Activated naive CD8-positive, alpha-beta T cell (primary cell): ENCODE data around the gene NME7.
A peak's percentile ranks its signal among the peaks of the same experiment; 100 is the strongest.

Experiments used
- H3K27ac Mint-ChIP-seq: one replicate; pipeline ENCODE4 v1.8.0; 2021; ENCODE audit warnings: mixed read lengths
- H3K27me3 Mint-ChIP-seq: one replicate; pipeline ENCODE4 v1.8.0; 2021; ENCODE audit warnings: mixed read lengths
- H3K36me3 Mint-ChIP-seq: one replicate; pipeline ENCODE4 v1.8.0; 2021; ENCODE audit warnings: mixed read lengths
- H3K4me1 Mint-ChIP-seq: one replicate; pipeline ENCODE4 v1.8.0; 2021; ENCODE audit warnings: low read depth, mixed read lengths
- H3K4me3 Mint-ChIP-seq: one replicate; pipeline ENCODE4 v1.8.0; 2021; ENCODE audit warnings: mild to moderate bottlenecking, mixed read lengths
- H3K9me3 Mint-ChIP-seq: one replicate; pipeline ENCODE4 v1.8.0; 2021; ENCODE audit warnings: low read depth, mixed read lengths

Gene NME7

DNA sequence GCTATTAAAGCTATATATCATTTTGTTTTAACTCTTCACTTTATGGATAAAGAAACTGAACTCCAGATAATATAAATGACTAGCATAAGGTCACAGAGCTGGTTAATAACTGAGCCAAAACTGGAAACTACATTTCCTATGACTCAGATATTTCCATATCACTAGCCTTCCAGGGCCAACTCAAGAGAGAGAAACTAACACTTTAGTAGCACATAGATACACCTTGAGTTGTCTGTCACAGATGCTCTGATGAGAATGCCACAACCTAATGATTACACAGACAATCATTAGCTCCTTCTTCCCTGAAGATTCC lies 40.7 kb downstream of the NME7 start:
- H3K9me3 Mint-ChIP-seq, result peaks cover 9% of the 10 kb centered on the region
- peaks cover 19% of the 10 kb centered on the region for H3K4me1 Mint-ChIP-seq
- H3K27ac Mint-ChIP-seq, result peak overlapping the region; percentile 50
- H3K27me3 Mint-ChIP-seq, result no peaks in the 10 kb centered on the region
- peak overlapping the region; percentile 7 for H3K4me3 Mint-ChIP-seq
- peaks cover 27% of the 10 kb centered on the region for H3K36me3 Mint-ChIP-seq

DNA sequence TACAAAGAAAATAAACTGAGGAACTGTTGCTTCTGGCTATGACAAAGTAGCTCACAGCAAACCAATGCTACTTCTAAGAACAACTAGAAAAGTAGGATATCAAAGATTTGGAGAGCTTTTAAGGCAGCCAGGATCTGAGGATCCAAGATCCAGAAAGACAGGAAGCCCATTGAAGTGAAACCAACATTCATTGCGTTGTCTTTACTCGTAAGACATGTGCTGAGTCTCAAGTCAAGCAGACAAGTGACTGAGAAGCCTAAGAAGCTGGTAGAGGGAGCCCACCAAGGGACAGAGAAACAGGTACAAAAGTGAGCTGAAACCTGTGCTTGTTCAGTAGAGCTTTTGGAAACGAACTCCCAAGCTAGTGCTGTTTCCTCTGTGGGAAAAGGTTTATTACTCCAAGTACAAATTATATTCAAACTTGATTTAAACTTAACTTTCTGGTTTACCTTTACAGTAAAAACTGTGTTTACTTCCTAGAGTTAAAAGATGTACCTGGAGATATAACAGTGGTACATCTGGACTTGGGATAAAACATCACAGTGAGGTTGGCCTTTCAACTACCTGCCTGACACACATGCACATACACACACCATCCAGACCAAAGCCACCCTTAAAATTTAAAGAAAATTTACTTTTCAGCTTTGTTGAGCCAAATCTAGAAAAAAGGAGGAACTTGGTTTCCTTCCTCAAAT lies 41.2 kb downstream of the NME7 start:
- Mint-ChIP-seq H3K27me3 (no peaks in the 10 kb centered on the region), H3K4me1 (peaks cover 19% of the 10 kb centered on the region)

DNA sequence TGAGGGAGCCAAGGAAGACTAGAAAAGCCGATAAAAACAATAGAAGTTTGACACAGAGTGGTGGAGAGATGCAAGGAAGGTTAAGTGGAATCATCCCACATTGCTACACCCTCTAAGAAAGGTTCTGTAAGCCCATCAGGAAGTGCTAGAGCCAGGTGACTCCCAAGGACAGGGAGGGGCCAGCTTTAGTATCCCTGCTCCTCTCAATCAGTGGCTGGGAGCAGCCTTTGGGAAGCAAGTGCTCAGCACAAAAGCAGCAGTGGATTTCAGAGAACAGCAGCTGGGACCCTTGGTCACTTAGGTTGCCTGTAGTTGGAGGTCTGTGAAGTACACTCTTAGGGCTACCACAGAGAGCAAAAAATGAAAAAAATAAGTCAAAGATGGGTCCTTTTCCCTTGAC lies 42.5 kb downstream of the NME7 start:
- H3K4me3 Mint-ChIP-seq, result no peak overlapping the region
- no peaks in the 10 kb centered on the region for H3K27me3 Mint-ChIP-seq
- H3K4me1 Mint-ChIP-seq, result peaks cover 19% of the 10 kb centered on the region
- peaks cover 9% of the 10 kb centered on the region for H3K9me3 Mint-ChIP-seq
- H3K27ac Mint-ChIP-seq, result no peak overlapping the region
- H3K36me3 Mint-ChIP-seq, result peaks cover 21% of the 10 kb centered on the region

More for the DNA sequence above, 41.2 kb downstream of the NME7 start:
- peaks cover 27% of the 10 kb centered on the region for H3K36me3 Mint-ChIP-seq
- H3K27ac Mint-ChIP-seq, result peak overlapping the region; percentile 50
- H3K4me3 Mint-ChIP-seq, result peak overlapping the region; percentile 7
- H3K9me3 Mint-ChIP-seq, result peaks cover 9% of the 10 kb centered on the region

DNA sequence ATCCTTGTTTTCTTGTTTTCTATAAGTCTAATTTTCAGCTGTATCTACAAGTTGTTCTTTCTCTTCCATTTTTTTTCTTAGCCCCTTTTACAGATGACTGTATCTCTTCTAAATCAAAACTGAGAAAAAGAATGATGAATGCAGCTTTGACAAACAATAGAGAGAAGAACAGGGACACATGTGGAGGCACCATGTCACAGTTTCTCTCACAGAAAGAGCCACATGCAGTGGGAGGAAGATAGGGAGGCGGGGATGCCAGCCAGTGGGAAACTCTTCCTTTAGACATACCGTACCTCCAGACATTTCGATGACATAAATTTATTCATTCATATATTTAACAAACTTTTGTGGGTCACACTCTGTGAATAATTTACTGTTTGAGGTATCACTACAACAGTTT lies 45.5 kb downstream of the NME7 start:
- H3K4me3 Mint-ChIP-seq, result no peak overlapping the region
- peaks cover 22% of the 10 kb centered on the region for H3K36me3 Mint-ChIP-seq
- peaks cover 12% of the 10 kb centered on the region for H3K4me1 Mint-ChIP-seq
- no peaks in the 10 kb centered on the region for H3K9me3 Mint-ChIP-seq
- H3K27ac Mint-ChIP-seq, result no peak overlapping the region
- H3K27me3 Mint-ChIP-seq, result no peaks in the 10 kb centered on the region

DNA sequence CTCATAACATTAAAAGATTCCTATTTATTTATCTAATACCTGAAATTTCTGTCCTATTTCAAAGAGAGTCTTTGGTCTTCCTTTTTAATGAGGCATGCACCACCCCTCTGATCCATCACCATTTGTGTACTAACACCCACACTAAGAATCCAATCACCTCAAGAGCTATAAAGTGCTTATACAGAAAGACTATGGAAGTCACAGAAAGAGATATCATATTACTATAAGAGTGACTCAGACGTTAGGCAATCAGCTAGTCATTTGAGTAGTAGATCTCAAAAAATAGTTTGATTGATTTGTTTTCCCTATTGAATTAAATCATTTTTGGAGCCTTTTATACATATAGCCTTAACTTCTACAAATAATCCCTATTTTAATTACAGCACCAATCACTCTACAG lies 46.1 kb downstream of the NME7 start:
- no peaks in the 10 kb centered on the region for H3K9me3 Mint-ChIP-seq
- H3K27me3 Mint-ChIP-seq, result no peaks in the 10 kb centered on the region
- H3K4me1 Mint-ChIP-seq, result peaks cover 6% of the 10 kb centered on the region
- no peak overlapping the region for H3K4me3 Mint-ChIP-seq
- H3K27ac Mint-ChIP-seq, result no peak overlapping the region
- H3K36me3 Mint-ChIP-seq, result peaks cover 22% of the 10 kb centered on the region

DNA sequence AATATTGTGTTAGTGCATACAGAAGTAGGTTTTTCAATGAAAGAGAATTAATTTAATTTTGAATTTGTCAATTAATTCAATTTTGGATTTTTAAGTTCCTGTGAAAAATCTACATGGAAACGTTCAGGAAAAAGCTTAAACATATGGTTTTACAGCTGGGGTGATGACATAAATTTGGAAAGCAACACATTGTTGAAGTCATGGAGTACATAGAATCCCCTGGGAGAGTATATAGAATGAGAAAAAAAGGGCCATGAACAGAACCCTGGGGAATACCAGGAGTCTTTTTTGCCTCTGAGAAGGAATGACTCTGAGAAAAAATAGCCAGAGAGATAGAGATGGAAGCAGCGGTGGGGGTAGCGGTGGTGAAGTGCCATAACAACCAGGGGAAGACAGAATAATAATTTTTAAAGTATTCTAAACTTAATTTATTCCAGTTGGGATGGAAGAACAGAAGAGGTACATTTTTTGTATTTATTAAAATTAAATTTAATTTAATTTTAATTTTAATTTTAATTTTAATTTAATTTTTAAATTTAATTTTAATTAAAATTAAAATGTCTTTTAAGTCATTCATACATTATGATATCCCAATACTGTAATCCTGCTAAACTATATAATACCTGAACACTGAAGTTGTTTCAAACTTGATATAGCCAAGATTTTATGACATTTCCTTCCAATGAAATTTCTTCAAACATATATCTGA lies 48.9 kb downstream of the NME7 start:
- H3K4me3 Mint-ChIP-seq, result no peak overlapping the region
- H3K4me1 Mint-ChIP-seq, result no peaks in the 10 kb centered on the region
- H3K9me3 Mint-ChIP-seq, result no peaks in the 10 kb centered on the region
- no peaks in the 10 kb centered on the region for H3K27me3 Mint-ChIP-seq
- peaks cover 20% of the 10 kb centered on the region for H3K36me3 Mint-ChIP-seq
- no peak overlapping the region for H3K27ac Mint-ChIP-seq

DNA sequence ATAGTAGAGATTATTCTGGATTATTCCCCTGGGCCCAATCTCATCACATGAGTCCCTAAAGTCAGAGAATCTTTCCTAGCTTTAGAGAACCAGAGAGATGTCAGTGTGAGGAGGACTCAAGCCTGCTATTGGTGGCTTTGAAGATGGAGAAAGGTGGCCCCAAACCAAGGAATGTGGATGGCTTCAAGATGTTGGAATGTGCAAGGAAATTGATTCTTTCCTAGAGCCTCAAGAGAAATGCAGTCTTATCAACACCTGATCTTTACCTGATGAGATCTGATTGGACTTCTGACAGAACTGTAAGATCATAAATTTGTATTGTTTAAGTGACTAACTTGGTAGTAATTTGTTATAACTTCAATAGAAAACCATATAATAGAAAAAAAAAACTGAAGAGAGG lies 51.0 kb downstream of the NME7 start:
- Mint-ChIP-seq H3K9me3 (no peaks in the 10 kb centered on the region), H3K4me3 (no peak overlapping the region), H3K27me3 (no peaks in the 10 kb centered on the region), H3K36me3 (peaks cover 15% of the 10 kb centered on the region), H3K27ac (no peak overlapping the region), H3K4me1 (peaks cover 9% of the 10 kb centered on the region)

DNA sequence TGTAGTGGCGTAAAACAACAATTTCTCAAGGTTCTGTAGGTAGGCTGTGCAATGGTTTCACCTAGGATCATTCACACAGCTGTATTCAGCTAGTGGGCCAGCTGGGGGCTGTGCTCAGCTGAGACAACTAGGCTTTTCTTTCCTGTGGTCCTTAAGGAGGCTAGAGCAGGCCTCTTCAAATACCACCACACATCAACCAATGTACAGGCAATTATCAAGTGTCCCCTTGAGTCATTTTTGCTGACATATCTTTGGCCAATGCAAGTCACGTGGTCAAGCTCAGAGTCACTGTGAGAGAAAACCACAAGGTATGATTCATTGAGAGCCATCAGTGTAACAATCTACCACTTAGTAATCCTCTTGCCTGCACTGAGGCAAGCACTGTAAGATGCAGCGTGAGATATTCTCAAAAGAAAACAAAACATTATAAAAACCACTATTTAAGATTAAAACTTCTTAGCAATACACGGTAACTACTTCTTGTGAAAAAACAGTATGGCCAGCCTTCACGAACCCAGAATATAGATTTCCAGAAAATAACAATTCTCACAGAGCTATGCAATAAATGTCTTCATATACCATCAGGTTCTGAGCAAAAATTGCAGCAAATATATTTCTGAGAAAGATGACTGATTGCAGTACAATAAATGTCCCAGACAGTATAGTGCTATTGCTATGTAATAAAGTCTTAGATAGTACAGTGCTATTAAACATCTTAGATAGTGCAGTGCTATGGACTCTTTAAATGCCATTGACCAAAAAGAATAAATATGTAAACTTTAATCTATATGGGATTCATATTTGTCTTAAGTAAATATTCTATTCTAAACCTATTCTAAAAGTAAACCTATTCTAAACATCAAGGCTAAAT lies 55.3 kb downstream of the NME7 start:
- H3K27ac Mint-ChIP-seq, result peak overlapping the region; percentile 29
- H3K27me3 Mint-ChIP-seq, result no peaks in the 10 kb centered on the region
- no peaks in the 10 kb centered on the region for H3K9me3 Mint-ChIP-seq
- peaks cover 17% of the 10 kb centered on the region for H3K4me1 Mint-ChIP-seq
- peaks cover 15% of the 10 kb centered on the region for H3K36me3 Mint-ChIP-seq
- H3K4me3 Mint-ChIP-seq, result peak overlapping the region; percentile 2

DNA sequence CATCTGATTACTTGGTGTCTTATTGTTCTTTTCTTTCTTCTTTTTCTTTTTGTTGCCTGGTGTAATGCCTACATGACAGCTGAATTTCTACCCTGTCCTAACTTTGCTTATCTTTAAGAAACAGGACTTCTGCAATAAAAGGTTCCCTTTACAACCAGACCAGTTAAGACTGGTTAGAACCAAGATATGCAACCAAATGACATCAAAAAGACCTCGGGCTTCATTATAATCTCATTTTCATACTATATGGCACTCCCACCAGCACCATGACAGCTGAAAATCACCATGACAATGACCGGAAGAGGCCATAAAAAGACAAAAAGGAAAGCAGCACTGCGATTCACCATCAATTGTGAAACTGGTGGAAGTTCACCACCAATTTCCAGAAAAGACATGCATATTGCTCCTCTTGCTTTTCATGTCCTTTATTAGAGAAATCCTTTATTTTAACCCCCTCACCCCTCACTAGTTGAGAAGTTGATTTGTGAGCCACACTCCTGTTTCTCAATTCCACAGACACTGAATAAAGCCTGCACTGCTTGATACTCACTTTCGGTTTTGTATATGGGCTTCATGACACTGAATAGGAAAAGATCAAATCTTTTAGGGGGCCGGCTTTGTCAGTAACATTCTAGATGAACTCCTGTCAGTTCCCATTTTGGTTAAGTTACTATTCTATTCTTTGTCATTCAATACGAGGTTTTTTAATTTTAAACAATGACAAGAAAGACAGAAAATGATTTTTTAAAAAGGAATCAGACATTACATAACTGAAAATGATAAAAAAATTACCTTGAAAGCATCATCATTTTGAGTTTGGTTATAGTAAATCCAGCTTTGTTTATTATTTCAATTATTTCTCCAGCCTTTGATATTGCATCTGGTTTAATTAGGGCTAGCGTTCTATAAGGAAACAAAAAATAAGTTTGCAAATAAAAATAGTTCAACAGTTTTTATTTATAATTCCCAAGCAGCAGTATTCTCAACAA lies 58.1 kb downstream of the NME7 start:
- peak overlapping the region; percentile 8 for H3K27ac Mint-ChIP-seq
- no peaks in the 10 kb centered on the region for H3K27me3 Mint-ChIP-seq
- peaks cover 41% of the 10 kb centered on the region for H3K36me3 Mint-ChIP-seq
- peaks cover 5% of the 10 kb centered on the region for H3K9me3 Mint-ChIP-seq
- peak overlapping the region; percentile 81 for H3K4me3 Mint-ChIP-seq
- H3K4me1 Mint-ChIP-seq, result peaks cover 17% of the 10 kb centered on the region

DNA sequence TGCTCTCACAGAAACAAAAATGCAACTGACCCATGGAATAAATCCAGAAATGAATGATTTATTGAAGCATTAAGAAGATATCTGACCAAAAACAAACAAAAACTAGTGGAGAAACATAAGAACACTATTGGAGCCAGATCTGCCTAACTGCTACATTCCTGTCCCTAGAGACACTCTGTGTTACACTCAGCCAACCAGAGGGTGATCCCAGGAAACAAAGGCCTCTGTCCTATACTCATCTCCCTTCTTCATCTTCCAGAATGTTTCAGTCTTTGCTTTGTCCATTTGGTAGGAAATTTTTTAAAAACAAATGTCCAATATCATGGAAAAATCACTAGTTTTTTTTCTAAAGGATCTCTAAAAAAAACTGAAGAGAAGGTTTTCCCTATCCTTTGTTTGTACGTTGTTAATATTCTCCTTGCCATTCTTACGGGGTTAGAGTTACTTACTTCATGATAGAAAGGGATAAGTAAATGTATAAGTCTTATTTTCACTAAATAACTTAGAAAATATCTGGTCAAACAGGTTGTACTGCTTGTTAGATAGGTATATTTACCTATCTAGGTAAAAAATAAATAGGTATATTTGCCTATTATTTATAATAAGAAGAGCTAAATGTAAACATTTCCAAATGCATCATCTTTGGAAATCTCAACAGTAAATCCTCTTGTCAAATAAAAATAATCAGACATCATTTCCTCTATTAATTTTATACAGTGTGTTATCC lies 59.1 kb downstream of the NME7 start:
- no peaks in the 10 kb centered on the region for H3K27me3 Mint-ChIP-seq
- H3K27ac Mint-ChIP-seq, result no peak overlapping the region
- H3K4me1 Mint-ChIP-seq, result peaks cover 17% of the 10 kb centered on the region
- no peak overlapping the region for H3K4me3 Mint-ChIP-seq
- H3K9me3 Mint-ChIP-seq, result peaks cover 5% of the 10 kb centered on the region
- peaks cover 41% of the 10 kb centered on the region for H3K36me3 Mint-ChIP-seq

DNA sequence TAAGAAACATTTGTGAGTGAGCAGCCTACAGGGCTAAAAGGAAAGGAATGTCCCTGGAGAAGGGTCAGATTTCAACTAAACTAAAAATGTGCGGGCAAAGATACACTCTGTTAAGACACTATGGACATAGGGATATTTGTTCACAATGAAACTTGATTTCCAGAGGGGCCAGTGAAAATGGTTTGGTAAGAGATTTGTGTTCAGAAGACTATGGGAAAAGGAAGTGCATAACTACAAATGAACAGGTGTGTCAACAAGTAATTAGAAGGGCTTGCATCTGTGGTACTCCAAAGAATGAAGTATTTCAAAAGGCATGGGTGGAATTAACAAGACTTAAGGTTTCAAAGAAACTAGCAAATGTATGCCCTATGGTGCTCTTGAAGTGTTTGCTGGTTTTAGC lies 60.4 kb downstream of the NME7 start:
- H3K27ac Mint-ChIP-seq, result no peak overlapping the region
- H3K4me1 Mint-ChIP-seq, result peaks cover 13% of the 10 kb centered on the region
- H3K27me3 Mint-ChIP-seq, result no peaks in the 10 kb centered on the region
- H3K9me3 Mint-ChIP-seq, result peaks cover 5% of the 10 kb centered on the region
- H3K36me3 Mint-ChIP-seq, result peaks cover 45% of the 10 kb centered on the region
- no peak overlapping the region for H3K4me3 Mint-ChIP-seq

DNA sequence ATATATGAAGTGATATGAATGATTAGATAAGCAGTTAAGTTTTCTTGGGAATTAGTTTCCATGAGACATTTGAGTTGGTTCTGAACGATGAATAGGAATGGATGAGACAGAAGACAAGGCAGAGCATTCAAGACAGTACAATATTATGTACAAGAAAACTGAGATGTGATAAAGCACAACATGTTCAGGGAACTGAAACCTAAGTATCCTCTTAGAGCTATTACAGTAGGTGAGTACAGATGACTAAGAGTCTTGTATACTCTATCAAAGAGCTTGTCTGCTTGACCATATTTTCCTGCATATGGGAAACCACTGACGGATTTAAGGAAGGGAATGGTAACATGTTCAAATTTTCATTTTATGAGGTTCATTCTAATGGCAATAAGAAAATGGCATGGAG lies 61.6 kb downstream of the NME7 start:
- H3K36me3 Mint-ChIP-seq, result peaks cover 50% of the 10 kb centered on the region
- H3K4me1 Mint-ChIP-seq, result peaks cover 8% of the 10 kb centered on the region
- no peak overlapping the region for H3K4me3 Mint-ChIP-seq
- no peak overlapping the region for H3K27ac Mint-ChIP-seq
- H3K9me3 Mint-ChIP-seq, result peaks cover 5% of the 10 kb centered on the region
- H3K27me3 Mint-ChIP-seq, result no peaks in the 10 kb centered on the region

DNA sequence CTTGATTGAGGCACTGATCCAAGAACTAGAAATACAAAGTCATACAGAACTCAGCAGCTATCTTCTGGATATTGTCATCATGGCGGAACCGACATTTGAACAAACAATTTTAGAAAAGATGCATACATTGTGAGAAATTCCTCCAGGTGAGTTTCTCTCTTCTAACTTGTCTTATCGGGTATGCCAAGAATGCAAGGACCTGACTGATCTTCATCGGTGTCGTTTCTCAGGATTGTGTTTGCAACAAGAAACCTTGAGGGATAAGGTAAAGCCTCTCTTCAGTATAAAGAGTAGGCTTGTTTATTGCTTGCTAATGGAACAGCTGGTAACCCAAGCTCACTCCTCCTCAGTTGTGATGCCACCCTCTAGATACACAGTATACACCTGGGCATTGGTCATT lies 62.2 kb downstream of the NME7 start:
- Mint-ChIP-seq H3K9me3 (peaks cover 5% of the 10 kb centered on the region), H3K27me3 (no peaks in the 10 kb centered on the region), H3K36me3 (peaks cover 53% of the 10 kb centered on the region), H3K4me1 (peaks cover 8% of the 10 kb centered on the region), H3K4me3 (no peak overlapping the region), H3K27ac (no peak overlapping the region)

DNA sequence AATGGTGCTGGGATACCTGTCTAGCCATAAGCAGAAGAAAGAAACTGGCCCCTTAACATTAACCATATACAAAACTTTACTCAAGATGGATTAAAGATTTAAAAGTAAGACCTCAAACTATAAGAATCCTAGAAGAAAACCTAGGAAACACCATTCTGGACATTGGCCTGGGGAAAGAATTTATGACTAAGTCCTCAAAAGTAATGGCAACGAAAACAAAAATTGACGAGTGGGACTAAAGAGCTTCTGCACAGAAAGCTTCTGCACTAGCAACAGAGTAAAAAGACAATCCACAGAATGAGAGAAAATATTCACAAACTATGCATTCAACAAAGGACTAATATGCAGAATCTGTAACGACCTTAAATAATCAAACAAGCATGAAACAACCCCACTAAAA lies 66.7 kb downstream of the NME7 start:
- Mint-ChIP-seq H3K27me3 (no peaks in the 10 kb centered on the region), H3K4me1 (peaks cover 4% of the 10 kb centered on the region), H3K36me3 (peaks cover 37% of the 10 kb centered on the region)

More for the DNA sequence above, 66.7 kb downstream of the NME7 start:
- peaks cover 2% of the 10 kb centered on the region for H3K9me3 Mint-ChIP-seq
- no peak overlapping the region for H3K27ac Mint-ChIP-seq
- no peak overlapping the region for H3K4me3 Mint-ChIP-seq
